Chondrocyte (in vitro differentiated cells): ENCODE results near the gene GALNT9. TPM values are rescaled to one million over a fixed set of nuclear protein-coding genes. Genes with fewer than 3 reads are reported as not detected.

Experiments used
- DNase-seq: peaks from one replicate; pipeline ENCODE4 v3.0.0; 2021; ENCODE audit warnings: mixed read lengths, low spot score
- H3K27ac Mint-ChIP-seq: one replicate; pipeline ENCODE4 v1.8.0; 2021; ENCODE audit warnings: mild to moderate bottlenecking, moderate library complexity, mixed read lengths; ENCODE audit not compliant: unreplicated experiment
- H3K27me3 Mint-ChIP-seq: 2 replicates; pipeline ENCODE4 v1.8.0; 2021; ENCODE audit warnings: low read depth, mixed read lengths
- H3K36me3 Mint-ChIP-seq: 2 replicates; pipeline ENCODE4 v1.8.0; 2021; ENCODE audit warnings: low read depth, mixed read lengths
- H3K4me1 Mint-ChIP-seq: 2 replicates; pipeline ENCODE4 v1.8.0; 2021; ENCODE audit warnings: low read depth, mild to moderate bottlenecking, mixed read lengths
- H3K4me3 Mint-ChIP-seq: one replicate; pipeline ENCODE4 v1.8.0; 2021; ENCODE audit warnings: mild to moderate bottlenecking, moderate library complexity, mixed read lengths; ENCODE audit not compliant: unreplicated experiment
- H3K9me3 Mint-ChIP-seq: 2 replicates; pipeline ENCODE4 v1.8.0; 2021; ENCODE audit warnings: low read depth, mixed read lengths
- total RNA-seq: library from RNA; stranded (reverse); gene quantifications from 3 replicates; pipeline ENCODE4 v1.2.1, GENCODE V29; 2021
- TF ChIP-seq, protein P1 (sequence below): fragments of 200-600 bp; sonication (generic); IDR thresholded peaks from 2 replicates; pipeline ENCODE4 v1.5.0; 2021; ENCODE audit warnings: antibody characterized with exemption, mild to moderate bottlenecking, moderate library complexity

The GALNT9 gene
- total RNA-seq, 1 donor from 2014 or later, result not detected

GRCh38 chr12:132259872-132260695 is 69.3 kb downstream of the GALNT9 start:
- no peak overlapping the region for H3K27ac Mint-ChIP-seq
- H3K27me3 Mint-ChIP-seq, result peaks cover 32% of the 10 kb centered on the region
- H3K4me3 Mint-ChIP-seq, result no peak overlapping the region
- TF ChIP-seq, protein P1, sequence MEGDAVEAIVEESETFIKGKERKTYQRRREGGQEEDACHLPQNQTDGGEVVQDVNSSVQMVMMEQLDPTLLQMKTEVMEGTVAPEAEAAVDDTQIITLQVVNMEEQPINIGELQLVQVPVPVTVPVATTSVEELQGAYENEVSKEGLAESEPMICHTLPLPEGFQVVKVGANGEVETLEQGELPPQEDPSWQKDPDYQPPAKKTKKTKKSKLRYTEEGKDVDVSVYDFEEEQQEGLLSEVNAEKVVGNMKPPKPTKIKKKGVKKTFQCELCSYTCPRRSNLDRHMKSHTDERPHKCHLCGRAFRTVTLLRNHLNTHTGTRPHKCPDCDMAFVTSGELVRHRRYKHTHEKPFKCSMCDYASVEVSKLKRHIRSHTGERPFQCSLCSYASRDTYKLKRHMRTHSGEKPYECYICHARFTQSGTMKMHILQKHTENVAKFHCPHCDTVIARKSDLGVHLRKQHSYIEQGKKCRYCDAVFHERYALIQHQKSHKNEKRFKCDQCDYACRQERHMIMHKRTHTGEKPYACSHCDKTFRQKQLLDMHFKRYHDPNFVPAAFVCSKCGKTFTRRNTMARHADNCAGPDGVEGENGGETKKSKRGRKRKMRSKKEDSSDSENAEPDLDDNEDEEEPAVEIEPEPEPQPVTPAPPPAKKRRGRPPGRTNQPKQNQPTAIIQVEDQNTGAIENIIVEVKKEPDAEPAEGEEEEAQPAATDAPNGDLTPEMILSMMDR, result no peak
- peaks cover 5% of the 10 kb centered on the region for H3K4me1 Mint-ChIP-seq
- H3K9me3 Mint-ChIP-seq, result no peaks in the 10 kb centered on the region
- H3K36me3 Mint-ChIP-seq, result no peaks in the 10 kb centered on the region
- peak; percentile 73 for DNase-seq

DNA sequence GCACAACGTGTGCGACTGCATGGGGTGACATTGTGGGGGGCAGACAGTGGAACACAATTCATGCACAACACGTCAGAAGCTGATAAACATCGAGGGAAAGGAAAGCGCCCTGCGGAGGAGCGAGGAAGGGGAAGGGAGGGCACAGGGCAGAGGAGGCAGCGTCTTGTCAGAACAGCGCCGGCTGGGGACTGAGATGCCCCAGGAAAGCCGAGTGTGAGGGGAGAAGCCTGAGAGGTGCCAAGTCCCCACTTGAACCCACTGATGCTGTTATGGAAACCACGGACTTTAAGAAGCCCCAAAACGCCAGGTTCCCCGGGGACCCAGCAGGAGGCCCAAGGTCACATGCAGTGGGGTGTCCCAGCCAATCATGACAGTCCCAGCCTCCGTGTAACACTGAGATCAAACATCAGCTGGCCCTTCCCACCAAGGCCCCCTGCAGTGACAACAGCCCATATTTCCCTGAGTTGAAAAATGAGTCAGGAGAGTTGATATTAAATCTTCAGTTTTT is 70.0 kb downstream of the GALNT9 start:
- Mint-ChIP-seq H3K9me3 (no peaks in the 10 kb centered on the region), H3K4me1 (peaks cover 5% of the 10 kb centered on the region), H3K36me3 (no peaks in the 10 kb centered on the region), H3K4me3 (no peak overlapping the region), H3K27me3 (peaks cover 37% of the 10 kb centered on the region), H3K27ac (no peak overlapping the region)
- peak; percentile 59 for DNase-seq
- TF ChIP-seq, protein P1, result no peak

DNA sequence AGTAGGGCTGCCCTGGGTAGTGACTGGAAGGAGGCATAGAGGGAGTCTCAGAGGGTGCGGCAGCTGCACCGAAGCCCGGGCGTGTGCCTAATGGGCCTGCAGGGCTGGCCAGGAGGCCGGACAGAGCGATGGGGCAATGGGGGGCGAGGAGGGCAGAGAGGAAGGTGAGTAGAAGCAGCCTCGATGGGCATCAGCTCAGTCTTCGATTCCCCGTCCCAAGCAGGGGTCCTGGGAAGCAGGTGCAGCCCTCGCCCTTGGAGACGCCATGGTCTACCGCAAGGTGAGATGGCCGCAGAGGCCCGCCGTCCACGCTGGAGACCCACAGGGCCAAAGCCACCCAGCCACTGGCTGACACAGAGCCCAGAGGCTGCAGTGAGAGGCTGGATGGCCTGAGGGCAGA is 70.8 kb downstream of the GALNT9 start:
- Mint-ChIP-seq H3K36me3 (no peaks in the 10 kb centered on the region), H3K27ac (no peak overlapping the region), H3K4me3 (no peak overlapping the region), H3K27me3 (peaks cover 45% of the 10 kb centered on the region), H3K9me3 (no peaks in the 10 kb centered on the region), H3K4me1 (peaks cover 5% of the 10 kb centered on the region)
- TF ChIP-seq, protein P1, result no peak
- DNase-seq, result peak; percentile 81

DNA sequence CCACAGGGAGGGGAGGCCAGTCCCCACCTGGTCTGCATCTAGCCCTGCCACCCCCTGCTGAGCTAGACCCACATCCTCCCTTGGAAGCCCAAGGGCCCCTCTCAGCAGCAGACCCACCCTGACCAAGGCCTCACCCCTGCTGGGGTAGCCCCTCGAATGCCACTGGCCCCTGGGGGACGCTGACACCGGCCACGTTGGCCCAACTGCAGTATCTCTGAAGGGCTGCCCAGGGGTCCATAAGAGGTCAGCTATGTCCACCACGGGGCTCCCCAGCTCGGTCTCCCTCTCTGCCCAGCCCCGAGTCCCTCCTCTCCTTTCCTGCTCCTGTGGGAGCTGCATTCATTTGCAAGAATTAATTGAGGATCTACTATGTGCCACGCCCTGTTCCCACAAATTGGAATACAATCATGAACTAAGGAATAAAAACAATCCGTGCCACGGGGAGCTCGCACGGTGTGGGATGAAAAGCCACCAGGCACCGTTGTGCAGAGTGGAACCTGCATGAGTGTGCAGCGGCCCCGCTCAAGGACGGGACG is 71.4 kb downstream of the GALNT9 start:
- DNase-seq, result peak; percentile 58
- Mint-ChIP-seq H3K4me3 (no peak overlapping the region), H3K4me1 (peaks cover 5% of the 10 kb centered on the region), H3K27ac (no peak overlapping the region), H3K27me3 (peaks cover 41% of the 10 kb centered on the region), H3K9me3 (no peaks in the 10 kb centered on the region), H3K36me3 (no peaks in the 10 kb centered on the region)
- TF ChIP-seq, protein P1, result no peak

- Mint-ChIP-seq H3K9me3 (no peaks in the 10 kb centered on the region), H3K36me3 (no peaks in the 10 kb centered on the region), H3K27me3 (peaks cover 41% of the 10 kb centered on the region), H3K27ac (no peak overlapping the region), H3K4me1 (peaks cover 5% of the 10 kb centered on the region), H3K4me3 (no peak overlapping the region)
- peak; percentile 88 for DNase-seq
- TF ChIP-seq, protein P1, result no peak
These were observed 72.0 kb downstream of the GALNT9 start for GRCh38 chr12:132257206-132257954.
